ENCODE data around the gene ZRANB2. TPM values are rescaled to one million over a fixed set of nuclear protein-coding genes. Genes with fewer than 3 reads are reported as not detected.

Gene ZRANB2
- total RNA-seq, 1 donor from 2014 or later: 59.7 TPM

- Histone ChIP-seq H3K9me3 (no peaks in the 10 kb centered on the region), H3K4me1 (no peaks in the 10 kb centered on the region), H3K27me3 (no peaks in the 10 kb centered on the region), H3K27ac (no peak overlapping the region), H3K36me3 (no peaks in the 10 kb centered on the region), H3K4me3 (no peak overlapping the region)
- intact Hi-C loops (cut with DNase I): no loop called here
- no peak for DNase-seq (ENCODE audit: extremely low spot score in 2 of 2)
- no peak for TF ChIP-seq POLR2AphosphoS5 (IDR thresholded peaks at IDR 0.05; ENCODE audit: insufficient read depth in 1 of 2, low read depth in 1 of 2)
- no peak for TF ChIP-seq CTCF (IDR thresholded peaks at IDR 0.05)
- TF ChIP-seq POLR2A (IDR thresholded peaks at IDR 0.05): no peak
These were observed 61.4 kb downstream of the ZRANB2 start for GRCh38 chr1:71019233-71019969.

GRCh38 chr1:71018791-71019190 is 62.0 kb downstream of the ZRANB2 start:
- no peaks in the 10 kb centered on the region for H3K36me3 ChIP-seq
- no peaks in the 10 kb centered on the region for H3K9me3 ChIP-seq
- H3K27ac ChIP-seq: no peak overlapping the region
- intact Hi-C loops (cut with DNase I): no loop called here
- no peak overlapping the region for H3K4me3 ChIP-seq
- no peaks in the 10 kb centered on the region for H3K4me1 ChIP-seq
- H3K27me3 ChIP-seq: no peaks in the 10 kb centered on the region
- DNase-seq (ENCODE audit: extremely low spot score in 2 of 2): no peak
- TF ChIP-seq CTCF (IDR thresholded peaks at IDR 0.05) (no peak), POLR2AphosphoS5 (IDR thresholded peaks at IDR 0.05; ENCODE audit: insufficient read depth in 1 of 2, low read depth in 1 of 2) (no peak), POLR2A (IDR thresholded peaks at IDR 0.05) (no peak)

- Histone ChIP-seq H3K4me1 (no peaks in the 10 kb centered on the region), H3K9me3 (no peaks in the 10 kb centered on the region), H3K36me3 (no peaks in the 10 kb centered on the region), H3K27ac (no peak overlapping the region), H3K4me3 (no peak overlapping the region), H3K27me3 (no peaks in the 10 kb centered on the region)
- TF ChIP-seq POLR2A (IDR thresholded peaks at IDR 0.05): no peak
- no peak for TF ChIP-seq CTCF (IDR thresholded peaks at IDR 0.05)
- no peak for TF ChIP-seq POLR2AphosphoS5 (IDR thresholded peaks at IDR 0.05; ENCODE audit: insufficient read depth in 1 of 2, low read depth in 1 of 2)
- no peak for DNase-seq (ENCODE audit: extremely low spot score in 2 of 2)
- intact Hi-C loops (cut with DNase I): no loop called here
These were observed 65.1 kb downstream of the ZRANB2 start for GRCh38 chr1:71015745-71016144.

GRCh38 chr1:71014178-71014579 is 66.7 kb downstream of the ZRANB2 start:
- no peaks in the 10 kb centered on the region for H3K36me3 ChIP-seq
- H3K4me1 ChIP-seq: no peaks in the 10 kb centered on the region
- no peaks in the 10 kb centered on the region for H3K27me3 ChIP-seq
- intact Hi-C loops (cut with DNase I): no loop called here
- TF ChIP-seq CTCF (IDR thresholded peaks at IDR 0.05) (no peak), POLR2A (IDR thresholded peaks at IDR 0.05) (no peak), POLR2AphosphoS5 (IDR thresholded peaks at IDR 0.05; ENCODE audit: insufficient read depth in 1 of 2, low read depth in 1 of 2) (no peak)
- H3K27ac ChIP-seq: no peak overlapping the region
- no peaks in the 10 kb centered on the region for H3K9me3 ChIP-seq
- H3K4me3 ChIP-seq: no peak overlapping the region
- no peak for DNase-seq (ENCODE audit: extremely low spot score in 2 of 2)

MicroRNAs encoded within 50 kb of the gene (microRNA counts, 767-probe panel; counts per million panel counts)
- 3,846 to 3,995 counts per million in 2 donors for microRNA hsa-miR-186-5p

Small RNA genes within 50 kb of the gene (microRNA-seq; reads per million reads assigned to microRNA genes)
- gene MIR186 (ENCODE audit: borderline number of aligned reads, borderline replicate concordance): 352 reads per million, percentile 67 among the genes with 10 or more reads in this experiment

Small RNA genes within 50 kb of the gene (small RNA-seq; reads per million reads assigned to genes)
- gene MIR186: 239 reads per million, percentile 98 among the genes with 10 or more reads in this experiment

Other genes with a start within 250 kb of the ZRANB2 start
- 17.7 TPM for gene PTGER3, start 33.2 kb downstream of the ZRANB2 start, total RNA-seq

Data from vagina (tissue), 2 donors.